Activated T-cell treated with anti-CD3 and anti-CD28 coated beads for 48 hours (primary cell): ENCODE results near the gene FOXI1.

Source experiments
- DNase-seq: peaks from one replicate; pipeline ENCODE4 v3.0.0-alpha.2; 2020; ENCODE audit warnings: low read depth

FOXI1 gene

GRCh38 chr5:170151097-170151831, 45.6 kb downstream of the FOXI1 start:
- DNase-seq = no peak

GRCh38 chr5:170152767-170153166, 47.1 kb downstream of the FOXI1 start:
- no peak for DNase-seq

GRCh38 chr5:170154297-170154696, 48.6 kb downstream of the FOXI1 start:
- no peak for DNase-seq

- no peak for DNase-seq
Measured at GRCh38 chr5:170154744-170155143, 49.0 kb downstream of the FOXI1 start.

GRCh38 chr5:170155771-170156170, 50.1 kb downstream of the FOXI1 start:
- DNase-seq = no peak

- no peak for DNase-seq
Measured at GRCh38 chr5:170159101-170159698, 53.5 kb downstream of the FOXI1 start.
